H9 (cell line): ENCODE measurements around the gene ARFGEF2. TPM values are rescaled to one million over a fixed set of nuclear protein-coding genes. Genes with fewer than 3 reads are reported as not detected.

Experiments used
- DNase-seq: peaks from one replicate; pipeline ENCODE4 v3.0.0-alpha.2; 2017
- H2AFZ ChIP-seq: one replicate; pipeline ENCODE4 v1.6.1; 2013; ENCODE audit warnings: mild to moderate bottlenecking, low read length, control low read depth, moderate library complexity
- H2AK5ac ChIP-seq: 2 replicates; pipeline ENCODE4 v1.6.1; 2013; ENCODE audit warnings: low read length, control low read depth, mixed read lengths; ENCODE audit not compliant: insufficient read length
- H2BK120ac ChIP-seq: one replicate; pipeline ENCODE4 v1.6.1; 2013; ENCODE audit warnings: low read depth, mild to moderate bottlenecking, low read length, control low read depth, inconsistent platforms; ENCODE audit not compliant: poor library complexity, severe bottlenecking
- H2BK12ac ChIP-seq: 2 replicates; pipeline ENCODE4 v1.6.1; 2013; ENCODE audit warnings: low read length, control low read depth, mixed read lengths, low read depth; ENCODE audit not compliant: insufficient read length
- H2BK15ac ChIP-seq: 2 replicates; pipeline ENCODE4 v1.6.1; 2013; ENCODE audit warnings: low read depth, low read length, control low read depth
- H2BK20ac ChIP-seq: one replicate; pipeline ENCODE4 v1.6.1; 2013; ENCODE audit warnings: low read depth, mild to moderate bottlenecking, low read length, control low read depth, inconsistent platforms; ENCODE audit not compliant: poor library complexity, severe bottlenecking
- H2BK5ac ChIP-seq: 2 replicates; pipeline ENCODE4 v1.6.1; 2013; ENCODE audit warnings: low read length, control low read depth, mixed read lengths; ENCODE audit not compliant: insufficient read length
- H3K14ac ChIP-seq: 2 replicates; pipeline ENCODE4 v1.6.1; 2013; ENCODE audit warnings: low read length, control low read depth; ENCODE audit not compliant: insufficient read depth
- H3K18ac ChIP-seq: 2 replicates; pipeline ENCODE4 v1.6.1; 2013; ENCODE audit warnings: low read depth, mild to moderate bottlenecking, mixed read lengths, low read length, control low read depth; ENCODE audit not compliant: insufficient read length
- H3K23ac ChIP-seq: 2 replicates; pipeline ENCODE4 v1.6.1; 2013; ENCODE audit warnings: low read length, control low read depth, mixed read lengths, low read depth; ENCODE audit not compliant: insufficient read length
- H3K23me2 ChIP-seq: 2 replicates; pipeline ENCODE4 v1.6.1; 2013; ENCODE audit warnings: low read depth, mild to moderate bottlenecking, mixed read lengths, low read length, control low read depth; ENCODE audit not compliant: insufficient read length, poor library complexity, severe bottlenecking
- H3K27ac ChIP-seq: 2 replicates; pipeline ENCODE4 v1.5.1; 2013; ENCODE audit warnings: low read length, control low read depth, mixed read lengths, low read depth; ENCODE audit not compliant: insufficient read length
- H3K27me3 ChIP-seq: 2 replicates; pipeline ENCODE4 v1.6.1; 2013; ENCODE audit warnings: low read length, control low read depth, inconsistent platforms; ENCODE audit not compliant: insufficient read depth
- H3K4ac ChIP-seq: 2 replicates; pipeline ENCODE4 v1.6.1; 2013; ENCODE audit warnings: low read depth, mild to moderate bottlenecking, control low read depth, inconsistent platforms, low read length, moderate library complexity
- H3K4me1 ChIP-seq: 2 replicates; pipeline ENCODE4 v1.6.1; 2013; ENCODE audit warnings: low read length, control low read depth, inconsistent platforms; ENCODE audit not compliant: insufficient read depth
- H3K4me2 ChIP-seq: 2 replicates; pipeline ENCODE4 v1.6.1; 2013; ENCODE audit warnings: low read length, control low read depth, mixed read lengths; ENCODE audit not compliant: insufficient read length, insufficient read depth
- H3K56ac ChIP-seq: 2 replicates; pipeline ENCODE4 v1.6.1; 2013; ENCODE audit warnings: low read depth, mild to moderate bottlenecking, mixed read lengths, low read length, control low read depth; ENCODE audit not compliant: insufficient read length
- H3K79me1 ChIP-seq: 2 replicates; pipeline ENCODE4 v1.6.1; 2013; ENCODE audit warnings: low read depth, mild to moderate bottlenecking, moderate library complexity, low read length, control low read depth, inconsistent platforms; ENCODE audit not compliant: insufficient read depth, poor library complexity, severe bottlenecking
- H3K79me2 ChIP-seq: 2 replicates; pipeline ENCODE4 v1.6.1; 2013; ENCODE audit warnings: low read length, control low read depth, inconsistent platforms; ENCODE audit not compliant: insufficient read depth
- H3K9ac ChIP-seq: 2 replicates; pipeline ENCODE4 v1.6.1; 2013; ENCODE audit warnings: low read length, control low read depth, mixed read lengths; ENCODE audit not compliant: insufficient read length; ENCODE audit errors: extremely low read depth
- H3K9me3 ChIP-seq: one replicate; pipeline ENCODE4 v1.6.1; 2013; ENCODE audit warnings: low read depth, low read length, inconsistent platforms; ENCODE audit not compliant: control insufficient read depth
- H3T11ph ChIP-seq: one replicate; pipeline ENCODE4 v1.6.1; 2013; ENCODE audit warnings: mild to moderate bottlenecking, low read length, control low read depth, inconsistent platforms
- H4K20me1 ChIP-seq: one replicate; pipeline ENCODE4 v1.6.1; 2013; ENCODE audit not compliant: control insufficient read depth, insufficient read length, insufficient read depth
- H4K5ac ChIP-seq: 2 replicates; pipeline ENCODE4 v1.6.1; 2013; ENCODE audit warnings: low read depth, mild to moderate bottlenecking, mixed read lengths, low read length, control low read depth; ENCODE audit not compliant: insufficient read length
- H4K8ac ChIP-seq: replicated peaks from 2 replicates; pipeline ENCODE4 v1.6.1; 2013; ENCODE audit warnings: low read length, control low read depth, mixed read lengths, low read depth; ENCODE audit not compliant: insufficient read length
- H4K91ac ChIP-seq: 2 replicates; pipeline ENCODE4 v1.6.1; 2013; ENCODE audit warnings: low read depth, mild to moderate bottlenecking, moderate library complexity, mixed read lengths, low read length, control low read depth; ENCODE audit not compliant: insufficient read length
- H3K27ac Mint-ChIP-seq, 3 experiments: 2 replicates in 2 of 3; 3 replicates in 1 of 3; pipeline ENCODE4 v1.8.0; 2020 to 2021; ENCODE audit warnings: mixed read lengths in 3 of 3, mild to moderate bottlenecking in 1 of 3, moderate library complexity in 1 of 3
- H3K27me3 Mint-ChIP-seq: 2 replicates; pipeline ENCODE4 v1.8.0; 2021; ENCODE audit warnings: low read depth, mild to moderate bottlenecking, moderate library complexity, mixed read lengths
- H3K36me3 Mint-ChIP-seq, 3 experiments: 2 replicates in 2 of 3; 3 replicates in 1 of 3; pipeline ENCODE4 v1.8.0; 2020 to 2021; ENCODE audit warnings: low read depth in 3 of 3, mixed read lengths in 3 of 3; ENCODE audit not compliant: insufficient read depth in 1 of 3
- H3K4me1 Mint-ChIP-seq, 2 experiments: 2 replicates each; pipeline ENCODE4 v1.8.0; 2020; ENCODE audit warnings: mixed read lengths in 2 of 2
- H3K4me3 Mint-ChIP-seq, 2 experiments: 2 replicates in 1 of 2; 3 replicates in 1 of 2; pipeline ENCODE4 v1.8.0; 2020 to 2021; ENCODE audit warnings: mild to moderate bottlenecking in 2 of 2, mixed read lengths in 2 of 2, moderate library complexity in 1 of 2
- H3K9me3 Mint-ChIP-seq, 2 experiments: 2 replicates in 1 of 2; 3 replicates in 1 of 2; pipeline ENCODE4 v1.8.0; 2020; ENCODE audit warnings: mild to moderate bottlenecking in 2 of 2, mixed read lengths in 2 of 2, moderate library complexity in 1 of 2
- WGBS: extraction: QIAGEN DNeasy Blood & Tissue Kit; methylation state at CpG from one replicate; pipeline ENCODE4 v1.1.7; 2013; ENCODE audit warnings: missing lambda C conversion rate, low lambda C conversion rate, mixed read lengths; ENCODE audit not compliant: insufficient read length; ENCODE audit errors: extremely low coverage; 5-methylcytosine and 5-hydroxymethylcytosine counted together
- total RNA-seq: library from RNA; stranded (reverse); gene quantifications from 2 replicates; pipeline ENCODE4 v1.2.1, GENCODE V29; 2021
- TF ChIP-seq, protein P1 (sequence below): fragments of 200-600 bp; sonication (generic); conservative IDR thresholded peaks from 3 replicates; pipeline ENCODE4 v1.8.0; 2021; ENCODE audit warnings: antibody characterized with exemption, mild to moderate bottlenecking

ARFGEF2 gene
- total RNA-seq, 1 experiment from 2014 or later, result 16.6 TPM

DNA sequence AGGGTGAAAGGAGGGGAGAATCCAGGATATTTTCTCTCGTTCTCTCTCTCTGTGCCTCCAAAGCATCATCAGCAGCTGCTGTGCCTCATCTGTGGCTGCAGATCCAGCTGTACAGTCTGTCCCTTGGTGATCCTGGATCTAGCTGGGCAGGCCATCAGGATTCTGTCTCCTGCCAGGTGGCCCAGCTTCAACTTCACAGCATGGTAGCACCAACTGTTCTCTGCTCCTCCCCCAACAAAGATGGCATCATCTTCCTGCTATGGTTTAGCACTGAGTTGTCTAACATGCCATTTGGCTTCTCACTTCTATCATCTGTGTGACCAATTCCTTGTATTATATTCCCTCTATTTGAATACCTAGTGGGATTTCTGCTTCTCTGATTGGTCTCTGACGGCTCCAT lies 28.6 kb upstream of the ARFGEF2 start:
- Histone ChIP-seq H3K23me2 (no peaks in the 10 kb centered on the region), H3K18ac (no peak overlapping the region), H2AFZ (no peak overlapping the region), H3K4ac (no peak overlapping the region), H2AK5ac (no peak overlapping the region), H3K79me2 (no peaks in the 10 kb centered on the region), H3K9ac (no peak overlapping the region), H2BK120ac (no peak overlapping the region), H3K56ac (no peak overlapping the region), H3K79me1 (no peaks in the 10 kb centered on the region), H4K20me1 (no peaks in the 10 kb centered on the region), H3K9me3 (no peaks in the 10 kb centered on the region), H3K27me3 (no peaks in the 10 kb centered on the region), H4K5ac (no peak overlapping the region), H3T11ph (no peak overlapping the region), H2BK12ac (no peak overlapping the region), H4K8ac (no peak overlapping the region), H2BK5ac (no peak overlapping the region), H4K91ac (no peak overlapping the region), H3K4me1 (no peaks in the 10 kb centered on the region), H3K27ac (no peak overlapping the region), H3K4me2 (no peak overlapping the region), H2BK15ac (no peak overlapping the region), H3K14ac (no peak overlapping the region), H2BK20ac (no peak overlapping the region), H3K23ac (no peak overlapping the region)
- WGBS, result no CpG with 5 or more reads among the region's 2 CpGs
- no peak overlapping the region for H3K27ac Mint-ChIP-seq
- H3K27me3 Mint-ChIP-seq, result peaks cover 31% of the 10 kb centered on the region
- peaks cover 0 to 4% of the 10 kb centered on the region in 2 experiments; a peak in 1 of 4 replicates for H3K4me1 Mint-ChIP-seq
- no peaks in the 10 kb centered on the region for H3K36me3 Mint-ChIP-seq
- H3K4me3 Mint-ChIP-seq, result no peak overlapping the region; a peak in 1 of 5 replicates
- DNase-seq, result no peak
- TF ChIP-seq, protein P1, sequence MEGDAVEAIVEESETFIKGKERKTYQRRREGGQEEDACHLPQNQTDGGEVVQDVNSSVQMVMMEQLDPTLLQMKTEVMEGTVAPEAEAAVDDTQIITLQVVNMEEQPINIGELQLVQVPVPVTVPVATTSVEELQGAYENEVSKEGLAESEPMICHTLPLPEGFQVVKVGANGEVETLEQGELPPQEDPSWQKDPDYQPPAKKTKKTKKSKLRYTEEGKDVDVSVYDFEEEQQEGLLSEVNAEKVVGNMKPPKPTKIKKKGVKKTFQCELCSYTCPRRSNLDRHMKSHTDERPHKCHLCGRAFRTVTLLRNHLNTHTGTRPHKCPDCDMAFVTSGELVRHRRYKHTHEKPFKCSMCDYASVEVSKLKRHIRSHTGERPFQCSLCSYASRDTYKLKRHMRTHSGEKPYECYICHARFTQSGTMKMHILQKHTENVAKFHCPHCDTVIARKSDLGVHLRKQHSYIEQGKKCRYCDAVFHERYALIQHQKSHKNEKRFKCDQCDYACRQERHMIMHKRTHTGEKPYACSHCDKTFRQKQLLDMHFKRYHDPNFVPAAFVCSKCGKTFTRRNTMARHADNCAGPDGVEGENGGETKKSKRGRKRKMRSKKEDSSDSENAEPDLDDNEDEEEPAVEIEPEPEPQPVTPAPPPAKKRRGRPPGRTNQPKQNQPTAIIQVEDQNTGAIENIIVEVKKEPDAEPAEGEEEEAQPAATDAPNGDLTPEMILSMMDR, result no peak
- no peaks in the 10 kb centered on the region; a peak in 1 of 5 replicates for H3K9me3 Mint-ChIP-seq
